HG03354 (cell line): Measurements from ENCODE around the gene ANTKMT.

Source experiments
- ATAC-seq: cut with Tn5 transposase; IDR thresholded peaks from one replicate; pipeline ENCODE4 v1.9.1; 2021; ENCODE audit warnings: mild to moderate bottlenecking; ENCODE audit not compliant: unreplicated experiment, poor library complexity, severe bottlenecking

Gene ANTKMT

GRCh38 chr16:759110-759910, 38.4 kb downstream of the ANTKMT start:
- no peak for ATAC-seq

GRCh38 chr16:760065-760464, 39.1 kb downstream of the ANTKMT start:
- ATAC-seq: no peak

- no peak for ATAC-seq
These were observed 39.8 kb downstream of the ANTKMT start, which contains the start of gene MSLN for GRCh38 chr16:760545-761343. Gene MSLN (plus strand): TSS chr16:760734. CDS start chr16:762681, 1,947 bp downstream.

- no peak for ATAC-seq
These were observed 40.9 kb downstream of the ANTKMT start for GRCh38 chr16:761625-762513.

GRCh38 chr16:762595-763268, 41.8 kb downstream of the ANTKMT start:
- ATAC-seq: no peak

- no peak for ATAC-seq
These were observed 42.6 kb downstream of the ANTKMT start for GRCh38 chr16:763369-764183.

- no peak for ATAC-seq
These were observed 43.3 kb downstream of the ANTKMT start for GRCh38 chr16:764184-764750.

- ATAC-seq: no peak
These were observed 44.0 kb downstream of the ANTKMT start for GRCh38 chr16:764848-765487.

GRCh38 chr16:765488-765865, 44.5 kb downstream of the ANTKMT start:
- ATAC-seq: no peak

- no peak for ATAC-seq
These were observed 45.3 kb downstream of the ANTKMT start for GRCh38 chr16:766008-766819.

- no peak for ATAC-seq
These were observed 46.1 kb downstream of the ANTKMT start for GRCh38 chr16:766820-767640.

- no peak for ATAC-seq
These were observed 46.8 kb downstream of the ANTKMT start for GRCh38 chr16:767743-768235.

GRCh38 chr16:768428-768827, 47.5 kb downstream of the ANTKMT start:
- no peak for ATAC-seq

GRCh38 chr16:769184-769784, 48.3 kb downstream of the ANTKMT start:
- ATAC-seq: no peak

GRCh38 chr16:769934-770333, 49.0 kb downstream of the ANTKMT start:
- no peak for ATAC-seq

- no peak for ATAC-seq
These were observed 49.5 kb downstream of the ANTKMT start for GRCh38 chr16:770411-770810.
